CD4-positive, alpha-beta T cell (primary cell): ENCODE data around the gene AUTS2. TPM values are rescaled to one million over a fixed set of nuclear protein-coding genes. Genes with fewer than 3 reads are reported as not detected.

Experiments
- ATAC-seq: fragments of 200-7000 bp; cut with Tn5 transposase; one replicate; pipeline ENCODE4 v1.10.0; 2022; ENCODE audit warnings: mild to moderate bottlenecking; ENCODE audit not compliant: poor library complexity
- CTCF ChIA-PET: fragments of 350-600 bp; sonication (Branson Sonifier 250); formaldehyde crosslinking; loops from one replicate; lab custom pipeline; 2021; ENCODE audit warnings: antibody characterized with exemption, inconsistent platforms; lab: Charles Lee
- POLR2A ChIA-PET: fragments of 350-600 bp; sonication (Branson Sonifier 250); formaldehyde crosslinking; loops from one replicate; lab custom pipeline; 2021; ENCODE audit warnings: antibody characterized with exemption, inconsistent platforms; lab: Charles Lee
- DNase-seq, 14 experiments: peaks; one replicate each; pipeline ENCODE4 v3.0.0-alpha.2; 2013 to 2020; ENCODE audit warnings: mixed read lengths in 2 of 14
- H3K27ac ChIP-seq, 2 donors: one replicate each; pipeline versions ENCODE4 v1.5.1 to v1.7.0; 2013; ENCODE audit warnings: low read length in 2 of 2, low read depth in 1 of 2, mild to moderate bottlenecking in 1 of 2
- H3K27me3 ChIP-seq, 2 experiments: 1 replicate in 1 of 2; 2 replicates in 1 of 2; pipeline versions ENCODE4 v1.6.1 to v1.7.0; 2013; ENCODE audit warnings: low read length in 2 of 2, control low read depth in 1 of 2, mild to moderate bottlenecking in 1 of 2, moderate library complexity in 1 of 2; ENCODE audit not compliant: insufficient read depth in 2 of 2, control insufficient read depth in 1 of 2
- H3K36me3 ChIP-seq: one replicate; pipeline ENCODE4 v1.6.1; 2013; ENCODE audit warnings: low read length, control low read depth; ENCODE audit not compliant: insufficient read depth
- H3K4me1 ChIP-seq: one replicate; pipeline ENCODE4 v1.6.1; 2013; ENCODE audit warnings: low read length, control low read depth; ENCODE audit not compliant: insufficient read depth
- H3K4me3 ChIP-seq: one replicate; pipeline ENCODE4 v1.5.1; 2013; ENCODE audit warnings: mild to moderate bottlenecking, low read length, moderate library complexity
- H3K9me3 ChIP-seq, 2 experiments: 1 replicate in 1 of 2; 2 replicates in 1 of 2; pipeline versions ENCODE4 v1.6.1 to v1.7.0; 2013; ENCODE audit warnings: low read length in 2 of 2, mild to moderate bottlenecking in 2 of 2, control low read depth in 1 of 2, moderate library complexity in 1 of 2; ENCODE audit not compliant: control insufficient read depth in 1 of 2, insufficient read depth in 1 of 2
- H3K27ac Mint-ChIP-seq: one replicate; pipeline ENCODE4 v1.8.0; 2020; ENCODE audit warnings: mixed read lengths
- H3K27me3 Mint-ChIP-seq: one replicate; pipeline ENCODE4 v1.8.0; 2021; ENCODE audit warnings: mixed read lengths
- H3K36me3 Mint-ChIP-seq: one replicate; pipeline ENCODE4 v1.8.0; 2021; ENCODE audit warnings: low read depth, mixed read lengths
- H3K4me1 Mint-ChIP-seq: one replicate; pipeline ENCODE4 v1.8.0; 2021; ENCODE audit warnings: low read depth, mixed read lengths
- H3K4me3 Mint-ChIP-seq: one replicate; pipeline ENCODE4 v1.8.0; 2020; ENCODE audit warnings: mild to moderate bottlenecking, mixed read lengths
- H3K9me3 Mint-ChIP-seq: one replicate; pipeline ENCODE4 v1.8.0; 2020; ENCODE audit warnings: mixed read lengths
- intact Hi-C, 2 experiments: fragments of 100-400 bp; cut with DNase I in 1 of 2; cut with micrococcal nuclease in 1 of 2; formaldehyde crosslinking; loops; one replicate each; pipeline versions ENCODE4 v1.15.1 to v1.9.0; 2023 to 2025; cut with DNase I, micrococcal nuclease
- total RNA-seq, 174 experiments: library from RNA in 2 of 174; stranded (reverse) in 2 of 174; gene quantifications; one replicate each; pipeline ENCODE4 v1.2.3 and lab custom pipeline; 2021 to 2026
- TF ChIP-seq, protein P1 (sequence below): fragments of 200-600 bp; IDR thresholded peaks from one replicate; pipeline ENCODE4 v1.8.0; 2022; ENCODE audit warnings: antibody characterized with exemption, mild to moderate bottlenecking

AUTS2 gene
- total RNA-seq, 2 experiments from 2014 or later, result 43.6 to 47.6 TPM

DNA sequence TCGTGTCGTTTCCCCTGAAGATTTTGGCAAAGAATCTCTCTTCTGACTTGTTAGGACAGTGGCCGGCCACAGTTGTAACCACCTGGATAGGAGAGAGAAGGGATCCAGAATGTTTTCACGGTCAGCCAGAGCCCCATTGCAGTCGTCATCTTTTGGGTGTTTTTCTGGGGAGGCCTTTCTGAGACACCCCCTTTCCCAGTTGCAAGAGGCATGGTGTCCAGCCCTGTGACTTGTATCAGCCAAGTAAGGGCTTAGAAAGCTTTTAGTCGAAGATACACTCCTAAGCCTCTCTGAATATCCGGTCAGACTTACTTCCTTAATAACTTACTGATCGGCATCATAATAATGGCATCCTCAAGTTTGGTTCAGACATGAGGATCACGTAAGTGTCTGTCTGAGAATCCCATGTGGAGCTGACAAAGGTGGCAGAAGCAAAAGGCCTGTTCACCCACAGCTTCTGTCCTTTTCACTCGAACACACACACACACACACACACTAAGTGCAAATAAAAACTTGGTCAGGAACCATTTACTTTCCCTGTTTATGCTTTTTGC, 1098.0 kb downstream of the AUTS2 start:
- H3K9me3 Mint-ChIP-seq, result no peaks in the 10 kb centered on the region
- peaks cover 21% of the 10 kb centered on the region for H3K4me1 ChIP-seq
- peak overlapping the region; percentile 97 for H3K4me3 Mint-ChIP-seq
- H3K27ac Mint-ChIP-seq, result peak overlapping the region; percentile 84
- peaks cover 31% of the 10 kb centered on the region for H3K4me1 Mint-ChIP-seq
- no peaks in the 10 kb centered on the region for H3K36me3 ChIP-seq
- ChIA-PET POLR2A (interaction anchor here (1.3 to 1.6 kb wide), 3 partner anchors 37 to 180 kb away, joined by 3 to 7 read pairs (median 5); no protein-coding TSS in a partner anchor), CTCF (no interaction called here)
- DNase-seq, result peak in 1 of 14 experiments; percentile 18
- no peak overlapping the region for H3K27ac ChIP-seq
- intact Hi-C loops, result loop anchor here (5.0 to 10.0 kb wide), 5 partner anchors 59 to 654 kb away; no protein-coding TSS in a partner anchor
- H3K27me3 Mint-ChIP-seq, result peaks cover 39% of the 10 kb centered on the region
- peaks cover 6% of the 10 kb centered on the region for H3K36me3 Mint-ChIP-seq
- H3K4me3 ChIP-seq, result peak overlapping the region; percentile 71
- ATAC-seq, result no peak
- H3K27me3 ChIP-seq, result peaks cover 0 to 23% of the 10 kb centered on the region in 2 experiments
- TF ChIP-seq, protein P1, sequence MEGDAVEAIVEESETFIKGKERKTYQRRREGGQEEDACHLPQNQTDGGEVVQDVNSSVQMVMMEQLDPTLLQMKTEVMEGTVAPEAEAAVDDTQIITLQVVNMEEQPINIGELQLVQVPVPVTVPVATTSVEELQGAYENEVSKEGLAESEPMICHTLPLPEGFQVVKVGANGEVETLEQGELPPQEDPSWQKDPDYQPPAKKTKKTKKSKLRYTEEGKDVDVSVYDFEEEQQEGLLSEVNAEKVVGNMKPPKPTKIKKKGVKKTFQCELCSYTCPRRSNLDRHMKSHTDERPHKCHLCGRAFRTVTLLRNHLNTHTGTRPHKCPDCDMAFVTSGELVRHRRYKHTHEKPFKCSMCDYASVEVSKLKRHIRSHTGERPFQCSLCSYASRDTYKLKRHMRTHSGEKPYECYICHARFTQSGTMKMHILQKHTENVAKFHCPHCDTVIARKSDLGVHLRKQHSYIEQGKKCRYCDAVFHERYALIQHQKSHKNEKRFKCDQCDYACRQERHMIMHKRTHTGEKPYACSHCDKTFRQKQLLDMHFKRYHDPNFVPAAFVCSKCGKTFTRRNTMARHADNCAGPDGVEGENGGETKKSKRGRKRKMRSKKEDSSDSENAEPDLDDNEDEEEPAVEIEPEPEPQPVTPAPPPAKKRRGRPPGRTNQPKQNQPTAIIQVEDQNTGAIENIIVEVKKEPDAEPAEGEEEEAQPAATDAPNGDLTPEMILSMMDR, result no peak
- no peaks in the 10 kb centered on the region for H3K9me3 ChIP-seq

DNA sequence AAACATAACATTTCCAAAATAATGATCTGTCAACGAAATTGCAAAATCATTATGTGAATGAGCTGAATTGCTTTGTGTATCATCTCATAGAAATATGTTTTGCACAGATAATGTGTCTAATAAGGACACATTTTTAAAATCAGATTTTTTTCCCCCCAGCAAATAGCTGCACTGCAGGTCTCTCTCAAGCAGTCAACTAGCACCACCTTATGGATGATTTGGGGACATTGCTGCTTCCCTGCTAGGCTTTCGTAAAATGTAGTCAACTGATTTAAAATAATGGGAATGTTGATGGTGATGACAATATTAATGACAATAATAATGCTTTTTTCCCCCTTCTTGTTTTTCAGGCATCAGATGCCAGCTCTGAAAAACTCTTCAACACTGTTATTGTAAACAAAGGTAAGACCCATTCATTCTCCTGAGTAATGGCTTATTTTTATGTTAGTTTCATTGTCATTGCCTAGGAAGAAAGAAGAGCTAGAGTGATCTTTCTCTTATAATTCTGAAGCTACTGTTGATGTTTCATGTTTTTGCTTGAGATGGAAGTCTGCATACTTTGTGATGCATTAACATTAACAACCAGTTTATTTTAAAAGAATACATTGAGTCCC, 1100.1 kb downstream of the AUTS2 start:
- TF ChIP-seq, protein P1, result peak; percentile 67
- Histone ChIP-seq H3K4me3 (no peak overlapping the region), H3K27me3 (peaks cover 0 to 23% of the 10 kb centered on the region in 2 experiments), H3K4me1 (peaks cover 19% of the 10 kb centered on the region), H3K36me3 (no peaks in the 10 kb centered on the region), H3K9me3 (no peaks in the 10 kb centered on the region), H3K27ac (no peak overlapping the region)
- Mint-ChIP-seq H3K27ac (no peak overlapping the region), H3K4me3 (peak overlapping the region; percentile 17), H3K4me1 (peaks cover 31% of the 10 kb centered on the region), H3K27me3 (peaks cover 35% of the 10 kb centered on the region), H3K9me3 (no peaks in the 10 kb centered on the region), H3K36me3 (peaks cover 6% of the 10 kb centered on the region)
- intact Hi-C loops, result loop anchor here (1.0 to 10.0 kb wide), 6 partner anchors 50 to 656 kb away; no protein-coding TSS in a partner anchor
- ChIA-PET CTCF (interaction anchor here (1.3 to 1.6 kb wide), 4 partner anchors 48 to 113 kb away, joined by 3 to 5 read pairs (median 4); no protein-coding TSS in a partner anchor), POLR2A (interaction anchor here (1.1 kb wide), 1 partner anchor 16 kb away, joined by 3 read pairs; no protein-coding TSS in a partner anchor)
- ATAC-seq, result no peak
- peak in 5 of 14 experiments; percentile 10 to 73 (median 65) for DNase-seq

DNA sequence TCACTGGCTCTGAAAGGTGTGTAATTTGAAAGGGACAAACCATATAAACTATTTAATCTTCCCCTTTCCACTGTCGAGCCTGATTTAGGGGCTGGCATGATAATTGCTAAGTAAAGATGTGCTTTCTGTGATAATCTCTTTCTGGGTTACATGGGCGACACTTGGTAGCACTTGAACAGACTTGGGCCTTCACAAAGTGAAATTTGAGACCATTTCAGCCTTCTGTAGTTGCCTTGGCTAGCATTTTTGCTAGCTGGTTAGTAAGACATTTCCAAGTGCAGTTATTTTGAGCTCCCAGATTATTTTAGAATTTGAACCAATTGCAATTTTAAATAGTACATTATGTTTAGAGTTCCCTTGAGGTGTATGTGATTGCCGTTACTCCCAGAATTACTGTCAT, 1101.0 kb downstream of the AUTS2 start:
- H3K9me3 ChIP-seq, result no peaks in the 10 kb centered on the region
- H3K4me1 Mint-ChIP-seq, result peaks cover 31% of the 10 kb centered on the region
- POLR2A ChIA-PET, result interaction anchor here (1.1 kb wide), 1 partner anchor 17 kb away, joined by 3 read pairs; no protein-coding TSS in a partner anchor
- H3K27me3 Mint-ChIP-seq, result peaks cover 34% of the 10 kb centered on the region
- no peak overlapping the region for H3K27ac ChIP-seq
- TF ChIP-seq, protein P1, result no peak
- CTCF ChIA-PET, result interaction anchor here (1.5 to 1.6 kb wide), 2 partner anchors 51 to 104 kb away, joined by 5 read pairs; no protein-coding TSS in a partner anchor
- no peak overlapping the region for H3K27ac Mint-ChIP-seq
- H3K4me1 ChIP-seq, result peaks cover 16% of the 10 kb centered on the region
- H3K36me3 Mint-ChIP-seq, result peaks cover 6% of the 10 kb centered on the region
- no peaks in the 10 kb centered on the region for H3K36me3 ChIP-seq
- H3K4me3 ChIP-seq, result no peak overlapping the region
- no peak overlapping the region for H3K4me3 Mint-ChIP-seq
- DNase-seq (no peak), ATAC-seq (no peak)
- no peaks in the 10 kb centered on the region for H3K9me3 Mint-ChIP-seq
- H3K27me3 ChIP-seq, result peaks cover 0 to 23% of the 10 kb centered on the region in 2 experiments
- intact Hi-C loops, result loop anchor here (5.0 to 10.0 kb wide), 5 partner anchors 62 to 657 kb away; no protein-coding TSS in a partner anchor
